Large intestine (tissue), 3 donors: ENCODE results near the gene TFAP2D. TPM values are rescaled to one million over a fixed set of nuclear protein-coding genes. Genes with fewer than 3 reads are reported as not detected.

ENCODE experiments used
- DNase-seq, 2 donors: peaks; one replicate each; pipeline versions ENCODE4 v3.0.0 to v3.0.0-alpha.2; 2013
- H3K27ac ChIP-seq: one replicate; pipeline ENCODE4 v1.5.1; 2013; ENCODE audit warnings: low read length
- H3K27me3 ChIP-seq: 2 replicates; pipeline ENCODE4 v1.6.1; 2013; ENCODE audit warnings: low read length; ENCODE audit not compliant: control insufficient read depth, insufficient read depth
- H3K36me3 ChIP-seq: 2 replicates; pipeline ENCODE4 v1.6.1; 2013; ENCODE audit warnings: low read length; ENCODE audit not compliant: control insufficient read depth, insufficient read depth
- H3K4me1 ChIP-seq: one replicate; pipeline ENCODE4 v1.6.1; 2013; ENCODE audit warnings: low read length; ENCODE audit not compliant: control insufficient read depth, insufficient read depth
- H3K4me3 ChIP-seq: one replicate; pipeline ENCODE4 v1.5.1; 2013; ENCODE audit warnings: low read length
- H3K9me3 ChIP-seq: one replicate; pipeline ENCODE4 v1.6.1; 2013; ENCODE audit warnings: mild to moderate bottlenecking, low read depth, low read length, moderate library complexity; ENCODE audit not compliant: control insufficient read depth
- WGBS: methylation state at CpG from one replicate; pipeline ENCODE4 v1.1.5; 2013; ENCODE audit warnings: low lambda C conversion rate; ENCODE audit not compliant: insufficient coverage; 5-methylcytosine and 5-hydroxymethylcytosine counted together
- polyA plus RNA-seq: library from polyadenylated mRNA; unstranded; fragments of 120-200 nt; gene quantifications from one replicate; pipeline ENCODE4 v1.2.1, GENCODE V29; 2013

TFAP2D gene
- polyA plus RNA-seq, 1 donor: not detected

DNA sequence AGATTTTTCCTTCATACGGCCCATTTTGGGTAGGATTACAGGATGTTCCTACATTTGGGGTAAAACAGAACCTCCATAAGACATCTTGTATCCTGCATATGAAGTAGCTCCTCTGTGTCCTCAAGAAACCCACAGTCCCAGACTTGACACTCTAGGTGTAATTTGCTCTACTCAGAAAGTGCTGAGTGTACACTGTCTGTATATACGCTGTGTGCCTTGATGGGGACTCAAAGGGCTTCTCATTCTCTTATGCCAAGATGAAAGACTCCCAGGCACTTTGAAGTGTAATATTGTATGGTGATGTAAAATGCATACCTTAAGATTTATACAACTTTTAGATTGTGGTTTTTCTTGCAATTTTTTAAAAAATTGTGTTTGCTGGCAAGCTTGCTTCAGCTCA, 5.2 kb downstream of the TFAP2D start:
- peaks cover 88% of the 10 kb centered on the region for H3K27me3 ChIP-seq
- H3K4me3 ChIP-seq: no peak overlapping the region
- no peaks in the 10 kb centered on the region for H3K36me3 ChIP-seq
- no peak for DNase-seq
- no peak overlapping the region for H3K27ac ChIP-seq
- WGBS: no CpG with 5 or more reads among the region's 2 CpGs
- H3K9me3 ChIP-seq: no peaks in the 10 kb centered on the region
- no peaks in the 10 kb centered on the region for H3K4me1 ChIP-seq

DNA sequence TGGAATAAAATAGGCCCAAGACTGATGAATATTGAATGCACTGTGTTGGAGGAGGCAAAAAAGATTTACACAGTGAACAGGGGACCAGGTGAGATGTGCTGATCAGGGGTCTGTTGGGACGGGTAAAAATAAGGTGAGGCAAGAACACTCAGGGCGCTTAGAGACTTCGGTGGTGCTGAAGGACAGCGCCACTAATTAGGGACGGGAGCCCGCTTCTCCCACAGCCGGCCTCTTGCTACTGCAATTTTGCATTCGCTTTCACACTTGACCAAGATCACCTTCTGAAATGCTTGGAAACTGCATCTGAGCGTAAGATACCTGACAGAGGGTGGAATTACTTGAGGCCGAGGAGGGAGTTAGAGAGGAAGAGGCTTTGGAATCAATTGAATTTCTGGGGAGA, 7.3 kb downstream of the TFAP2D start:
- DNase-seq: peak; percentile 3
- peaks cover 87% of the 10 kb centered on the region for H3K27me3 ChIP-seq
- WGBS: no CpG with 5 or more reads among the region's 10 CpGs
- H3K9me3 ChIP-seq: no peaks in the 10 kb centered on the region
- H3K4me1 ChIP-seq: no peaks in the 10 kb centered on the region
- H3K27ac ChIP-seq: no peak overlapping the region
- H3K4me3 ChIP-seq: no peak overlapping the region
- no peaks in the 10 kb centered on the region for H3K36me3 ChIP-seq

DNA sequence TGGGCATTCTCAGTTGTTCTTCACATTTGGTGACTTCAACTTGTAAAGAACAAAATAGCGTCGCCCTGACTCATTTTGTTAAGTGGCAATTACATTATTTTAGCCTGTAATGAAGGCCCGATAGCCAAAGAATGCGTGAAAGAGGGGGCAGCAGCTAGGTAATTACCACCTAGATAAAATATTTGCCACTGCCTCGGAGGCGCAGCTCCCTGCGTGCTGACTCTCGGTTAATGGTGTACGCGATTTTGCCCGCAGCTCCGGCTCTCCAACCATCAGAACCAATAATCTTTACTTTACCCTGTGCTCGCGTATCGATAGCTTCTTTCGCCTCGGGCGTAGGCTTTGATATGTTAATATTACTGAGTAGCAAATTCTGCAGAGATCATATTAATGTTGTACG, 8.7 kb downstream of the TFAP2D start:
- peaks cover 78% of the 10 kb centered on the region for H3K27me3 ChIP-seq
- WGBS: no CpG with 5 or more reads among the region's 19 CpGs

DNA sequence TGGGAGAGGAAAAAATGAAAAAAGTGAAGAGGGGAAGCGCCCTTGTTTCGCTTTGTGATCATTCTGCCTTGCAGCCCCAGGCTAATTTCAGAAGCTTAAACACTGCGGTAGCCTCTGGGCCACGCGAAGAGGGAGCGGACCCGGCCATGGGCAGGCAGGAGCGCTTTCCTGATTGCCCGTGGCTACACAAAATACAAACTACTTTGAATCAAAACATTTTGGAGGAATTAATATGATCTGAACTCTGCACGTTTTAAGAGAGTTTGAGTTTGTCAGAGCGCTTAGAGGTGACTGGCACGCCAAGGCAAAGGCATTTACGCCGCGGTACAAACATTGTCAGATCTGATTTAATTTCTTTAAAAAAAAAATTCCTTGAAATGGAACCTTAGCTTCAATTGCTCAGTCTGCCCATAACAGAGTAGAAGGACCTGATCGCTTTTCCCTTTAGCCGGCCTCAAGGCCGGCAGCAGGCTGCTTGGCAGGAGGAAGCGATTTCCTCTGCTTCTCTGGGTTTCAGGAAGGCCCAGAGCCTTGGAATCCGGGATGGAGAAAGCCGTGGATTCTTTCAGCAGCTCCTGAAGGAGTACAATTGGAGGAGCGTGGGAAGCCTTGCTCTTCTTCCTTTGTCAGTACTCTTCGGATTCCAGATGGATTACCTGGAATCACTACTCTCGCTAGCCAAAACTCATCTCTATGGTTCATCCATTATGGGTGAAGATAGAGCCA, 9.7 kb downstream of the TFAP2D start:
- no peaks in the 10 kb centered on the region for H3K9me3 ChIP-seq
- H3K27ac ChIP-seq: no peak overlapping the region
- H3K4me3 ChIP-seq: no peak overlapping the region
- H3K27me3 ChIP-seq: peaks cover 70% of the 10 kb centered on the region
- 6% methylated on average over 6 of the region's 24 CpGs for WGBS
- no peaks in the 10 kb centered on the region for H3K36me3 ChIP-seq
- no peak for DNase-seq
- no peaks in the 10 kb centered on the region for H3K4me1 ChIP-seq

More for the DNA sequence above, 8.7 kb downstream of the TFAP2D start:
- Histone ChIP-seq H3K27ac (no peak overlapping the region), H3K9me3 (no peaks in the 10 kb centered on the region), H3K4me1 (no peaks in the 10 kb centered on the region), H3K4me3 (no peak overlapping the region), H3K36me3 (no peaks in the 10 kb centered on the region)
- no peak for DNase-seq

DNA sequence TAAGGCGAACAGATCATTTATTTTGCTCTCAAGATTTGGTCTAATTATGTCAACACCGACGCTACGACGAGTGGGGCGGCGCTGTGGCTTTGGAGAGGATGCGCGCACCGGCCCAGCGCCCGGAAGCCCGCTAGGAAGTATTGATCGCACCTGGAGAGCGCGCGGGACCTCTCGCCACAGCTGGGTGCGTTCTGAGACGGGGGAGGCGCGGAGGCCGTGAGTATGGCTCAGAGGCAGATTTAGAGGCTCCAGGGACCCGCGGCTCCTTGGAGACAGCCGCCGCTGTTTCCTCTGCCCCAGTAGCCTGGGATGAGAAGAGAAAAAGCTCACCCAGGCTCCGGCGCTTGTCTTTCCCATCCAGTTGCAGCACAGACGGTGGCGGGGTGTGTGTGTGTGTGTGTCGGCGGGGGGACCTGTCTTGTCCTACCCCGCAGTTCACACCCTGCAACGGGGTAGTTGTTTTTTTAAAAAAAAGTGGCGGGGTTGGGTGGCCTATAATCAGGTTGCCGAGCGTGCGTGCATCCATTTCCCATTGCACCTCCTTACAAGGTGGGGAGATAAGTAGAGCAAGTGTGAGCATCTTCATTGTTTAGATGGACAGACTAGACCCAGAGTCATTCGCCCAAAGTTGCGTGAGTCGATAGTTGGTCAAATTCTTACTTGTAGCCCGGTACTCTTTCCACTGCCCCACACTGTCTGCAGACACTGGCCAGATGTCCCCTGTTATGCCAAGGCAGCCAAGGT, 11.2 kb downstream of the TFAP2D start:
- no peak for DNase-seq
- peaks cover 59% of the 10 kb centered on the region for H3K27me3 ChIP-seq
- WGBS: no CpG with 5 or more reads among the region's 43 CpGs

DNA sequence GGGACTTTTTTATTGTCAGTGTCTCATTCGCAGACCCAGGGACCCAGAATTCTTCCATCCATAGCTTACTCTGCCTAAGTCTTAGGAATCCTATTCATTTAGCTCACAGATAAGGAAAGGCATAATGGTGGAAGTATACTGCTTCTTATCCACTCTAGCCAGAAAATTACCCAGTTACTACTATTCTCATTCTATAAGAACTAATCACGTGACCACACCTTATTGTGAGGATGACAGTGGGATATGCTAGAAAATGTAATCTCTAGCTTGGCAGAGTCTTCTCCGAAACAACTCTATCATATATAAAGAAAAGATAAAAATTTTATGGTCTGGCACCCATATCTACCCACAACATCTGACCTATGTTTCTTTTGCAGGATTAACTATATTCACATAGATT, 21.2 kb downstream of the TFAP2D start:
- H3K4me3 ChIP-seq: no peak overlapping the region
- no peaks in the 10 kb centered on the region for H3K9me3 ChIP-seq
- no CpG with 5 or more reads among the region's 3 CpGs for WGBS
- no peak overlapping the region for H3K27ac ChIP-seq
- H3K4me1 ChIP-seq: no peaks in the 10 kb centered on the region
- DNase-seq: no peak
- H3K36me3 ChIP-seq: no peaks in the 10 kb centered on the region
- H3K27me3 ChIP-seq: no peaks in the 10 kb centered on the region

More for the DNA sequence above, 11.2 kb downstream of the TFAP2D start:
- H3K36me3 ChIP-seq: no peaks in the 10 kb centered on the region
- H3K27ac ChIP-seq: no peak overlapping the region
- H3K4me3 ChIP-seq: no peak overlapping the region
- H3K4me1 ChIP-seq: no peaks in the 10 kb centered on the region
- no peaks in the 10 kb centered on the region for H3K9me3 ChIP-seq

DNA sequence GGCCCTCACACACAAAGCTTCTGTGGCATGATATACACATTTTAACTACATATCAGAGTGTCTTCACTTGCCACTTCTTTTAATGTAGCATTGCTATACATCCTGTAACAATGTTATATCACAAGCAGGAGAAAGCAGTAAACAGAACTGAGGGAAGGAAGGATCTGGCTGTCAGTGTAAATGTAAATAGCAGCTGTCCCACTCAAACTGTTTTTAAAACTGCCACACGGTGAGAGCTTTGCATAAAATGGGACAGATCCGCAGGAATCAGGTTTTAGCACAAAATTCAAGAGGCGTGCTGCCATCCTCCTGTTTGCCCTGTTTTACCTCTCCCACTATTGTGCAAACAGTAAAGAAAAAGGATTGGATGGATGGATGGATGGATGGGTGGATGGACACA, 28.8 kb downstream of the TFAP2D start:
- DNase-seq: no peak
- no CpG with 5 or more reads among the region's 3 CpGs for WGBS
- Histone ChIP-seq H3K27me3 (no peaks in the 10 kb centered on the region), H3K9me3 (no peaks in the 10 kb centered on the region), H3K4me3 (no peak overlapping the region), H3K36me3 (no peaks in the 10 kb centered on the region), H3K4me1 (no peaks in the 10 kb centered on the region), H3K27ac (no peak overlapping the region)

DNA sequence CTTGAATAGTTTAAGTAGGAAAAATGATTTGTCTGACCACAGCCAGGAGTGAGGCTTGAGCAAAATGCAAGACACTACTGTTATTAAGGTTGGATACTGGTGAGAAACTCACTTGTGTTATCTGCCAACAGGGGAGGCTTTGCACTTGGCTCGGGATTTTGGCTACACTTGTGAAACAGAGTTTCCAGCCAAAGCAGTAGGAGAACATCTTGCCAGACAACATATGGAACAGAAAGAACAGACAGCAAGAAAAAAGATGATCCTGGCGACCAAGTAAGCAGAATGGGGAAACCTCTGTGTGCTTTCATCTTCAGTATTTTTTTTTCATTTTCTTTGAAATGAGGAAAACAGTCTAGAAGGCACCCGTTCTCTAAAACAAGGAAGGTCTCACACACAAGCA, 31.6 kb downstream of the TFAP2D start:
- H3K27ac ChIP-seq: no peak overlapping the region
- H3K4me1 ChIP-seq: no peaks in the 10 kb centered on the region
- WGBS: no CpG with 5 or more reads among the region's 3 CpGs
- no peaks in the 10 kb centered on the region for H3K27me3 ChIP-seq
- no peaks in the 10 kb centered on the region for H3K36me3 ChIP-seq
- H3K4me3 ChIP-seq: no peak overlapping the region
- no peak for DNase-seq
- no peaks in the 10 kb centered on the region for H3K9me3 ChIP-seq

DNA sequence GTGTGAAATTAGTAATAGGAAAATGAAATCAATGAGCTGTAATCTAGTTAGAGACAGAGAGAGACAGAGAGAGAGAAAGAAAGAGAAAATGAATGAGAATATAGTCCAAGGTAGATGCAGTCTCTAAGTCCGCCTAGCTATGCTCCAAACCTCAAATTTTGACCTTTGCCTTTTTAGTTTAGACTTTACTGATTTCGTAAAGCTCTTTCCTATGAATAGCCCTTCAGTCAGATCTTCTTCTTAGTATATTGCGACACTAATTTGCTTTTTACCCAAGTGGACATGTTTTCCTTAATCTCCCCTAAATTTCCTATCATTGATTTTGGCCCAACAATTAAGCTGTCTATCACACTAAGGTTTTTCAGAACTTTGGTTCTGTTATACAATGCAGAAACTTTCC, 49.5 kb downstream of the TFAP2D start:
- Histone ChIP-seq H3K9me3 (no peaks in the 10 kb centered on the region), H3K4me1 (no peaks in the 10 kb centered on the region), H3K36me3 (no peaks in the 10 kb centered on the region), H3K27ac (no peak overlapping the region), H3K4me3 (no peak overlapping the region), H3K27me3 (no peaks in the 10 kb centered on the region)
- DNase-seq: no peak
- WGBS: 88% methylated on average over 2 of the region's 3 CpGs

DNA sequence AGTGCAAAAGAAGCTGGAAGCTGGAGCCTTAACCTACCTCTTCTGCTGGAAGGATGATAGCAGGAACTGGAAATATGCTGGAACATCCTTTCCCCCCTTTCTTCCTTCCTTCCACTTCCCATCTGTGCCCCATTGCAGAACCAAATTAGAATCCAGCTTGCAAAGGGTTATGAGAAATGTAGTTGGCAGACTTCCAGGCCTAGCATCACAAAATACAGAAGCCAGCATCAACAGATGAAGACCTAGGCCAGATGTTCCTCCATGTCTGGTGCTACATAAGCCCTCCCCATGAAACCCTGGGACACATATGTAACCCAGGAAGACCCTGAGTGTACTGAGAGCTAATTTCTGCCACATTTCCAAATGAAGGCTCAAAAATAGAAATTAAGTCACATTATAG, 65.4 kb downstream of the TFAP2D start:
- no peak for DNase-seq
- no peaks in the 10 kb centered on the region for H3K4me1 ChIP-seq

DNA sequence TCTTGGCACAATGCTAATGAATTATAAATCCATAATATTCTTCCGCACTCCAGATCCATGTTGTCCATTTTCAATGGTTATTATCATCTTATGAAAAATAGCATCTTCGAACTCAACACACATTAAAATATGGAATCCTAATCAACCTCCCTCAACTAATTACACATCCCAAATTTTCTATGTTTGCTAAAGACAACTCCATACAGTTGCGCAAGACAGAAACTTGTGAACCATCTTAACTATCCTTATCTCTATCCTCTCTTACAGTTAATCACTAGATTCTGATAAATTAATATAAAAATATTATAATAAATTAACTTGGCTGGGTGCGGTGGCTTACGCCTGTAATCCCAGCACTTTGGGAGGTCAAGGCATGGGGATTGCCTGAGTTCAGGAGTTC, 67.1 kb downstream of the TFAP2D start:
- no peaks in the 10 kb centered on the region for H3K4me1 ChIP-seq
- no peaks in the 10 kb centered on the region for H3K36me3 ChIP-seq
- no peaks in the 10 kb centered on the region for H3K9me3 ChIP-seq
- H3K27ac ChIP-seq: no peak overlapping the region
- H3K4me3 ChIP-seq: no peak overlapping the region
- WGBS: 100% methylated on average over 3 of the region's 5 CpGs
- no peaks in the 10 kb centered on the region for H3K27me3 ChIP-seq
- DNase-seq: no peak

More for the DNA sequence above, 65.4 kb downstream of the TFAP2D start:
- Histone ChIP-seq H3K4me3 (no peak overlapping the region), H3K9me3 (no peaks in the 10 kb centered on the region), H3K27me3 (no peaks in the 10 kb centered on the region), H3K27ac (no peak overlapping the region), H3K36me3 (no peaks in the 10 kb centered on the region)
